ENCODE measurements around the gene GPR78.
A peak's percentile ranks its signal among the peaks of the same experiment; 100 is the strongest.

GRCh38 chr4:8580321-8581093, at the start of gene GPR78:
- peak in 1 of 6 experiments; percentile 6 for TF ChIP-seq CTCF (IDR thresholded peaks at IDR 0.05)
- no peak for TF ChIP-seq POLR2AphosphoS5 (IDR thresholded peaks at IDR 0.05)

Data from upper lobe of left lung (tissue), 4 donors.